Thoracic aorta (tissue), 2 donors: Measurements from ENCODE around the gene MYLK3. TPM values are rescaled to one million over a fixed set of nuclear protein-coding genes. Genes with fewer than 3 reads are reported as not detected.

ENCODE experiments used
- ATAC-seq: fragments of 150-250 bp; one replicate; pipeline ENCODE4 v1.8.0; 2017; ENCODE audit warnings: low read depth; ENCODE audit not compliant: insufficient number of reproducible peaks, low FRiP score
- DNase-seq: peaks from one replicate; pipeline ENCODE4 v3.0.0-alpha.2; 2020; ENCODE audit warnings: low spot score
- H3K27ac ChIP-seq, 2 donors: fragments of 200-600 bp; sonication (generic); 1 replicate in 1 of 2; 2 replicates in 1 of 2; pipeline ENCODE4 v1.5.1; 2016; ENCODE audit warnings: mild to moderate bottlenecking in 2 of 2, moderate library complexity in 2 of 2
- H3K27me3 ChIP-seq: fragments of 200-600 bp; sonication (generic); replicated peaks from 2 replicates; pipeline ENCODE4 v1.6.0; 2016; ENCODE audit warnings: mild to moderate bottlenecking; ENCODE audit not compliant: insufficient read depth
- H3K36me3 ChIP-seq: fragments of 200-600 bp; sonication (generic); one replicate; pipeline ENCODE4 v1.5.1; 2016
- H3K4me1 ChIP-seq, 2 donors: fragments of 200-600 bp; sonication (generic); 1 replicate in 1 of 2; 2 replicates in 1 of 2; pipeline versions ENCODE4 v1.5.1 to v1.6.0; 2016; ENCODE audit warnings: low read depth in 2 of 2, mild to moderate bottlenecking in 1 of 2; ENCODE audit not compliant: control insufficient read depth in 1 of 2
- H3K4me3 ChIP-seq: fragments of 200-600 bp; sonication (generic); 2 replicates; pipeline ENCODE4 v1.5.1; 2016; ENCODE audit warnings: mild to moderate bottlenecking
- H3K9me3 ChIP-seq: fragments of 200-600 bp; sonication (generic); 2 replicates; pipeline ENCODE4 v1.5.1; 2016
- total RNA-seq, 2 donors: library from RNA; depleted of rRNA; stranded (reverse); fragments of >200 nt; gene quantifications; one replicate each; pipeline versions ENCODE4 v1.1.0 to v1.2.3, GENCODE V29; 2016
- TF ChIP-seq, protein P1 (sequence below): fragments of 200-600 bp; sonication (generic); IDR thresholded peaks from one replicate; pipeline ENCODE4 v1.5.1; 2019; ENCODE audit warnings: antibody characterized with exemption

Gene MYLK3
- total RNA-seq, 2 donors from 2014 or later: 0.14 to 3.0 TPM

DNA sequence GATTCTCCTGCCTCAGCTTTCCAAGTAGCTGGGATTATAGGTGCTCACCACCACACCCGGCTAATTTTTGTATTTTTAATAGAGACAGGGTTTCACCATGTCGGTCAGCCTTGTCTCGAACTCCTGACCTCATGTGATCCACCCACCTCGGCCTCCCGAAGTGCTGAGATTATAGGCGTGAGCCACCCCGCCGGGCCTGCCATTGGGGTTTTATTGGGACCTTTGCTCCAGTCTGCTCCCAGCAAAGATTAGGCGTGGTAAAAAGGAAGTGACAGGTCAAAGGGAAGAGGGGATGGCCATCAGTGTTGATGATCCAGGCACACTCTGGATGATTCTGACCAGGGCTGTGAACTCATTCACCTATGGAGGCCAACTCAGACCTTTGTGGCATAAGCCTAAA, 20.5 kb downstream of the MYLK3 start:
- no peak for DNase-seq
- TF ChIP-seq, protein P1, sequence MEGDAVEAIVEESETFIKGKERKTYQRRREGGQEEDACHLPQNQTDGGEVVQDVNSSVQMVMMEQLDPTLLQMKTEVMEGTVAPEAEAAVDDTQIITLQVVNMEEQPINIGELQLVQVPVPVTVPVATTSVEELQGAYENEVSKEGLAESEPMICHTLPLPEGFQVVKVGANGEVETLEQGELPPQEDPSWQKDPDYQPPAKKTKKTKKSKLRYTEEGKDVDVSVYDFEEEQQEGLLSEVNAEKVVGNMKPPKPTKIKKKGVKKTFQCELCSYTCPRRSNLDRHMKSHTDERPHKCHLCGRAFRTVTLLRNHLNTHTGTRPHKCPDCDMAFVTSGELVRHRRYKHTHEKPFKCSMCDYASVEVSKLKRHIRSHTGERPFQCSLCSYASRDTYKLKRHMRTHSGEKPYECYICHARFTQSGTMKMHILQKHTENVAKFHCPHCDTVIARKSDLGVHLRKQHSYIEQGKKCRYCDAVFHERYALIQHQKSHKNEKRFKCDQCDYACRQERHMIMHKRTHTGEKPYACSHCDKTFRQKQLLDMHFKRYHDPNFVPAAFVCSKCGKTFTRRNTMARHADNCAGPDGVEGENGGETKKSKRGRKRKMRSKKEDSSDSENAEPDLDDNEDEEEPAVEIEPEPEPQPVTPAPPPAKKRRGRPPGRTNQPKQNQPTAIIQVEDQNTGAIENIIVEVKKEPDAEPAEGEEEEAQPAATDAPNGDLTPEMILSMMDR: no peak

DNA sequence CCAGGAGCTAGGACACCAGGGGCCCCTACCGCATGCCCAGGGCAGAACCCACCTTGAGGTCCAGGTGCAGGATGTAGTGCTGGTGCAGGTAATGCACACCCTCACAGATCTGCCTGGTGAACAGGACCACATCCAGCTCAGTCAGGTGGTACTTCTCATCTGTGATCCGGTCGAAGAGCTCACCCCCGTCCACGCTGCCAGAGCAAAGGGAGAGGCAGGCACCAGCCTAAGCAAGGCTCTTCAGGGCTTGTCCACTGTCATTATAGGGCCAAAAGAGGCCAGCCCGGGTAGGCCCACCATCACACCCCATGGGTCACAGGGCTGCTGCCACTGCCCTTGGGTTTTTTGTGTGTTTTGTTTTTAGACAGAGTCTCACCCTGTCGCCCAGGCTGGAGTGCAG, 21.0 kb downstream of the MYLK3 start:
- H3K4me3 ChIP-seq: no peak overlapping the region
- H3K4me1 ChIP-seq: no peaks in the 10 kb centered on the region
- H3K27ac ChIP-seq: no peak overlapping the region
- TF ChIP-seq, protein P1: no peak
- peaks cover 6% of the 10 kb centered on the region for H3K9me3 ChIP-seq
- no peaks in the 10 kb centered on the region for H3K36me3 ChIP-seq
- no peak for ATAC-seq
- H3K27me3 ChIP-seq: no peaks in the 10 kb centered on the region
- no peak for DNase-seq

More for the DNA sequence above, 20.5 kb downstream of the MYLK3 start:
- no peaks in the 10 kb centered on the region for H3K27me3 ChIP-seq
- H3K4me1 ChIP-seq: no peaks in the 10 kb centered on the region
- H3K36me3 ChIP-seq: no peaks in the 10 kb centered on the region
- peaks cover 6% of the 10 kb centered on the region for H3K9me3 ChIP-seq
- H3K4me3 ChIP-seq: no peak overlapping the region
- H3K27ac ChIP-seq: no peak overlapping the region
- no peak for ATAC-seq

DNA sequence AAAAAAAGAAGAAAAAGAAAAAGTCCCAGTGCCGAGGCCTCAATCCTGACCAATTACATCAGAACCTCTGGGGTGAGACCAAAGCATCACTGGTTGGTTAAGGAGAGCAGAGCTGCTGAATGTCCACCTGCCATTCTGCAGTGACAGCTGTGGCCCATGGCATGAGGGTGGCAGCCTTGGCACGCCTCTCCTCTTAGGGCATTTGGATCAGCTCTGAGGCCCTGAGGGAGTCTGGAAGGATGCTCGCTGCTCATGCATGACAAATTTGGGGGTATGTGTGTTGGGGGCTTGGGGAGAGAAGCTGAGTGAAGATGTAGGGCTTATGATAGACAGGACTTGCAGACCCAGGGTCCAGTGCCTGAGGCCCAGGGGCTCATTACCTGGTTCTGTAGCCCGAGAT, 26.3 kb downstream of the MYLK3 start:
- Histone ChIP-seq H3K27ac (no peak overlapping the region), H3K27me3 (no peaks in the 10 kb centered on the region), H3K9me3 (peaks cover 6% of the 10 kb centered on the region), H3K4me1 (no peaks in the 10 kb centered on the region), H3K36me3 (no peaks in the 10 kb centered on the region), H3K4me3 (no peak overlapping the region)
- TF ChIP-seq, protein P1: no peak
- DNase-seq (no peak), ATAC-seq (no peak)

DNA sequence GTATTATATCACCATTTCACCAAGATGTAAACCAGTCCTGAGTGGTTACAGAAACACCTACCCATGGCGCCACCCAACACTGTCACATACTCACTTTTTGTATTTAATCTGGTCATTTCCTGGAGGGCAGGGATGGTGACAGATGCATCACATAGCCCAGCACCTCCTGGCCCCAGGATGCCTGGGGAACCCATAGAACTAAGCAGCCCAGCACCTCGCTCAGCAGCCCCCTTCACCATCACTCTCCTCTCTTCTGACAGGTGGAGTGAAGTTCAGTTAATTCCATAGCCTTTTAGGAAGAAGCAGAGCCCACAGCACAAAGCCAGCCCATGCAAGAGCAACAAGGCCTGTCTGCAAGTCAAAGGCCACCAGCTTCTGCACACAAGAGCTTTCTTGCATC, 27.5 kb downstream of the MYLK3 start:
- TF ChIP-seq, protein P1: no peak
- Histone ChIP-seq H3K27ac (no peak overlapping the region), H3K36me3 (no peaks in the 10 kb centered on the region), H3K27me3 (no peaks in the 10 kb centered on the region), H3K4me3 (no peak overlapping the region), H3K4me1 (no peaks in the 10 kb centered on the region), H3K9me3 (peaks cover 6% of the 10 kb centered on the region)
- ATAC-seq (no peak), DNase-seq (no peak)

DNA sequence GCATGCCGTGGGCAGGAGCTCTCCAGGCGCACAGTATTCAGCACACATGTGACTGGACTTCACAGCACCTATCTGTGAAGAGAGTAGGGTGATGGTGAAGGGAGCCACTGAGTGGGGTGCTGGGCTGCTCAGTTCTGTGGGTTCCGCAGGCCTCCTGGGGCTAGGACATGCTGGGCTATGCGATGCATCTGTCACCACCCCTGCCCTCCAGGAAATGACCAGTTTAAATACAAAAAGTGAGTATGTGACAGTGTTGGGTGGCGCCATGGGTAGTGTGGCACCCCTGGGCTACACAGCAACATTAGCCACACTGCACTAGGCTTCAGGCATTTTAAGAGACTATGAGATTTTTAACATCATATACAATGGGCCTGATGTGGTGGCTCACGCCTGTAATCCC, 28.6 kb downstream of the MYLK3 start:
- no peak for DNase-seq

More for the DNA sequence above, 28.6 kb downstream of the MYLK3 start:
- Histone ChIP-seq H3K36me3 (no peaks in the 10 kb centered on the region), H3K27me3 (no peaks in the 10 kb centered on the region), H3K4me1 (no peaks in the 10 kb centered on the region), H3K4me3 (no peak overlapping the region), H3K27ac (no peak overlapping the region), H3K9me3 (no peaks in the 10 kb centered on the region)
- no peak for ATAC-seq
- TF ChIP-seq, protein P1: no peak
